CD4-positive, alpha-beta T cell (primary cell): Measurements from ENCODE around the gene JCAD. TPM values are rescaled to one million over a fixed set of nuclear protein-coding genes. Genes with fewer than 3 reads are reported as not detected.

ENCODE experiments used
- ATAC-seq: fragments of 200-7000 bp; cut with Tn5 transposase; one replicate; pipeline ENCODE4 v1.10.0; 2022; ENCODE audit warnings: mild to moderate bottlenecking; ENCODE audit not compliant: poor library complexity
- CTCF ChIA-PET: fragments of 350-600 bp; sonication (Branson Sonifier 250); formaldehyde crosslinking; loops from one replicate; lab custom pipeline; 2021; ENCODE audit warnings: antibody characterized with exemption, inconsistent platforms; lab: Charles Lee
- POLR2A ChIA-PET: fragments of 350-600 bp; sonication (Branson Sonifier 250); formaldehyde crosslinking; loops from one replicate; lab custom pipeline; 2021; ENCODE audit warnings: antibody characterized with exemption, inconsistent platforms; lab: Charles Lee
- DNase-seq, 14 experiments: peaks; one replicate each; pipeline ENCODE4 v3.0.0-alpha.2; 2013 to 2020; ENCODE audit warnings: mixed read lengths in 2 of 14
- H3K27ac ChIP-seq, 2 donors: one replicate each; pipeline versions ENCODE4 v1.5.1 to v1.7.0; 2013; ENCODE audit warnings: low read length in 2 of 2, low read depth in 1 of 2, mild to moderate bottlenecking in 1 of 2
- H3K27me3 ChIP-seq, 2 experiments: 1 replicate in 1 of 2; 2 replicates in 1 of 2; pipeline versions ENCODE4 v1.6.1 to v1.7.0; 2013; ENCODE audit warnings: low read length in 2 of 2, control low read depth in 1 of 2, mild to moderate bottlenecking in 1 of 2, moderate library complexity in 1 of 2; ENCODE audit not compliant: insufficient read depth in 2 of 2, control insufficient read depth in 1 of 2
- H3K36me3 ChIP-seq: one replicate; pipeline ENCODE4 v1.6.1; 2013; ENCODE audit warnings: low read length, control low read depth; ENCODE audit not compliant: insufficient read depth
- H3K4me1 ChIP-seq: one replicate; pipeline ENCODE4 v1.6.1; 2013; ENCODE audit warnings: low read length, control low read depth; ENCODE audit not compliant: insufficient read depth
- H3K4me3 ChIP-seq: one replicate; pipeline ENCODE4 v1.5.1; 2013; ENCODE audit warnings: mild to moderate bottlenecking, low read length, moderate library complexity
- H3K9me3 ChIP-seq, 2 experiments: 1 replicate in 1 of 2; 2 replicates in 1 of 2; pipeline versions ENCODE4 v1.6.1 to v1.7.0; 2013; ENCODE audit warnings: low read length in 2 of 2, mild to moderate bottlenecking in 2 of 2, control low read depth in 1 of 2, moderate library complexity in 1 of 2; ENCODE audit not compliant: control insufficient read depth in 1 of 2, insufficient read depth in 1 of 2
- H3K27ac Mint-ChIP-seq: one replicate; pipeline ENCODE4 v1.8.0; 2020; ENCODE audit warnings: mixed read lengths
- H3K27me3 Mint-ChIP-seq: one replicate; pipeline ENCODE4 v1.8.0; 2021; ENCODE audit warnings: mixed read lengths
- H3K36me3 Mint-ChIP-seq: one replicate; pipeline ENCODE4 v1.8.0; 2021; ENCODE audit warnings: low read depth, mixed read lengths
- H3K4me1 Mint-ChIP-seq: one replicate; pipeline ENCODE4 v1.8.0; 2021; ENCODE audit warnings: low read depth, mixed read lengths
- H3K4me3 Mint-ChIP-seq: one replicate; pipeline ENCODE4 v1.8.0; 2020; ENCODE audit warnings: mild to moderate bottlenecking, mixed read lengths
- H3K9me3 Mint-ChIP-seq: one replicate; pipeline ENCODE4 v1.8.0; 2020; ENCODE audit warnings: mixed read lengths
- intact Hi-C, 2 experiments: fragments of 100-400 bp; cut with DNase I in 1 of 2; cut with micrococcal nuclease in 1 of 2; formaldehyde crosslinking; loops; one replicate each; pipeline versions ENCODE4 v1.15.1 to v1.9.0; 2023 to 2025; cut with DNase I, micrococcal nuclease
- total RNA-seq, 174 experiments: library from RNA in 2 of 174; stranded (reverse) in 2 of 174; gene quantifications; one replicate each; pipeline ENCODE4 v1.2.3 and lab custom pipeline; 2021 to 2026
- TF ChIP-seq, protein P1 (sequence below): fragments of 200-600 bp; IDR thresholded peaks from one replicate; pipeline ENCODE4 v1.8.0; 2022; ENCODE audit warnings: antibody characterized with exemption, mild to moderate bottlenecking

Gene JCAD
- total RNA-seq, 2 experiments from 2014 or later: not detected

DNA sequence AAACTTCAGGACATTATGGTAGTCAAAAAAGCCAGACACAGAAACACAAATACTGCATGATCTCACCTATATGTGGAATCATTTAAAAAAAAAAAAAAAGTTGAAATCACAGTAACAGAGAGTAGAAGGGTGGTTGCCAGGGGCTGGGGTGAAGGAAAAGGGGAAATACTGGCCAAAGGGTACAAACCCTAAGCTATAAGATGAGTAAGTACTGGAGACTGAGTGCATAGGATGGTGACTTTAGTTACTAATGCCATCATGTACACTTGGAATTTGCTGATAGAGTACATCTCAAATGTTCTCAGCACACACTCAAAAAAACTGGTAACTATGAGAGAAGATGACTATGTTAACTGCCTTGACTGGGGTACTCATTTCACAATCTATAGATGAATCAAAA lies 39.9 kb downstream of the JCAD start:
- intact Hi-C loops: no loop called here
- H3K27me3 ChIP-seq: peaks cover 30 to 52% of the 10 kb centered on the region in 2 experiments
- H3K36me3 Mint-ChIP-seq: no peaks in the 10 kb centered on the region
- no peaks in the 10 kb centered on the region for H3K9me3 Mint-ChIP-seq
- no peak overlapping the region for H3K4me3 ChIP-seq
- peaks cover 90% of the 10 kb centered on the region for H3K27me3 Mint-ChIP-seq
- CTCF ChIA-PET: interaction anchor here (0.7 kb wide), 1 partner anchor 245 kb away, joined by 5 read pairs; no protein-coding TSS in a partner anchor
- DNase-seq (no peak), ATAC-seq (no peak)
- no peak overlapping the region for H3K27ac ChIP-seq
- H3K4me3 Mint-ChIP-seq: no peak overlapping the region
- H3K27ac Mint-ChIP-seq: no peak overlapping the region
- TF ChIP-seq, protein P1, sequence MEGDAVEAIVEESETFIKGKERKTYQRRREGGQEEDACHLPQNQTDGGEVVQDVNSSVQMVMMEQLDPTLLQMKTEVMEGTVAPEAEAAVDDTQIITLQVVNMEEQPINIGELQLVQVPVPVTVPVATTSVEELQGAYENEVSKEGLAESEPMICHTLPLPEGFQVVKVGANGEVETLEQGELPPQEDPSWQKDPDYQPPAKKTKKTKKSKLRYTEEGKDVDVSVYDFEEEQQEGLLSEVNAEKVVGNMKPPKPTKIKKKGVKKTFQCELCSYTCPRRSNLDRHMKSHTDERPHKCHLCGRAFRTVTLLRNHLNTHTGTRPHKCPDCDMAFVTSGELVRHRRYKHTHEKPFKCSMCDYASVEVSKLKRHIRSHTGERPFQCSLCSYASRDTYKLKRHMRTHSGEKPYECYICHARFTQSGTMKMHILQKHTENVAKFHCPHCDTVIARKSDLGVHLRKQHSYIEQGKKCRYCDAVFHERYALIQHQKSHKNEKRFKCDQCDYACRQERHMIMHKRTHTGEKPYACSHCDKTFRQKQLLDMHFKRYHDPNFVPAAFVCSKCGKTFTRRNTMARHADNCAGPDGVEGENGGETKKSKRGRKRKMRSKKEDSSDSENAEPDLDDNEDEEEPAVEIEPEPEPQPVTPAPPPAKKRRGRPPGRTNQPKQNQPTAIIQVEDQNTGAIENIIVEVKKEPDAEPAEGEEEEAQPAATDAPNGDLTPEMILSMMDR: no peak
- no peaks in the 10 kb centered on the region for H3K36me3 ChIP-seq
- no peaks in the 10 kb centered on the region for H3K4me1 ChIP-seq
- POLR2A ChIA-PET: no interaction called here
- peaks cover 0 to under 1% of the 10 kb centered on the region in 2 experiments for H3K9me3 ChIP-seq
- H3K4me1 Mint-ChIP-seq: peaks cover 6% of the 10 kb centered on the region

DNA sequence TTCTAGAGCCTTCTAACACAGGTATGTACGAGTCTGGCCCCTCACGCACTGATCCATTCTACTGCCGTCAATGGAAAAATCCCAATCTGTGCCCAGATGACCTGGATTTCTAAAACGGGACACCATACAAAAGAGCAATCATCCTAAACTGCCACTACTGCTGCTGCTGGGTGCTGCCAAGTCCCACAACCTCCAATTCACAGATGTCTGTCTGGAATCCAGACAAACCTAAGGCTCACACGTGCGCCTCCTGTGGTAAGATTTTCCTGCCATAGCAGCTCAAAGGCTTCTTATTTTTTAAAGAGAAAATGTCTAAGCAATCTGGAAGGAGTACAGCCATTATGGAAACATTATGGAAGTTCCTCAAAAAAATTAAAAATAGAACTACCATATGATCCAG lies 40.9 kb downstream of the JCAD start:
- Mint-ChIP-seq H3K36me3 (no peaks in the 10 kb centered on the region), H3K4me3 (no peak overlapping the region), H3K27ac (no peak overlapping the region), H3K27me3 (peaks cover 87% of the 10 kb centered on the region), H3K4me1 (peaks cover 6% of the 10 kb centered on the region), H3K9me3 (no peaks in the 10 kb centered on the region)
- intact Hi-C loops: no loop called here
- DNase-seq (no peak), ATAC-seq (no peak)
- Histone ChIP-seq H3K4me1 (no peaks in the 10 kb centered on the region), H3K4me3 (no peak overlapping the region), H3K36me3 (no peaks in the 10 kb centered on the region), H3K27ac (no peak overlapping the region), H3K9me3 (no peaks in the 10 kb centered on the region), H3K27me3 (peaks cover 30 to 52% of the 10 kb centered on the region in 2 experiments)
- ChIA-PET POLR2A (no interaction called here), CTCF (interaction anchor here (1.0 kb wide), 1 partner anchor 9 kb away, joined by 3 read pairs; no protein-coding TSS in a partner anchor)
- TF ChIP-seq, protein P1: no peak

DNA sequence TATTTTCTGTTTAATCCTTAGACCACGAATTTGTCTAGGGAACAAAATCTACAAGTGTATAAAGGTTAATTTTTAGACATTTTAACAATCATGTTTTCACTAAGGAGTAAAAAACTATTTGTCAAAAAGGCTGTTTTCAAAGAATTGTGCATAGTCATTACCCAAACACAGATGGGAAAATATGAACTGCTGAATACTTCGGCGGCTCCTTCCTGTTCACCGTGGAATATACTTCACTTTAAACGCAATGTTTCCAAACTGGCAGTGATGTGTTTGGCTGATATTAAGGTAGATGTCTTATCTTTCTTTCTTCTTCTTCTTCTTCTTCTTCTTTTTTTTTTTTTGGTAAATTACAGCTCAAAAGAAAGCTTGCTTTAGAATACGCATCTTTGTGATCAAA lies 41.4 kb downstream of the JCAD start:
- H3K36me3 Mint-ChIP-seq: no peaks in the 10 kb centered on the region
- no peaks in the 10 kb centered on the region for H3K9me3 Mint-ChIP-seq
- H3K27ac Mint-ChIP-seq: no peak overlapping the region
- ChIA-PET POLR2A (interaction anchor here (1.3 kb wide), 1 partner anchor 10 kb away, joined by 5 read pairs; no protein-coding TSS in a partner anchor), CTCF (interaction anchor here (0.9 to 1.0 kb wide), 2 partner anchors 9 to 15 kb away, joined by 3 read pairs; no protein-coding TSS in a partner anchor)
- no peaks in the 10 kb centered on the region for H3K4me1 ChIP-seq
- no peak overlapping the region for H3K4me3 ChIP-seq
- peaks cover 87% of the 10 kb centered on the region for H3K27me3 Mint-ChIP-seq
- no peaks in the 10 kb centered on the region for H3K9me3 ChIP-seq
- TF ChIP-seq, protein P1: no peak
- no peak overlapping the region for H3K27ac ChIP-seq
- H3K27me3 ChIP-seq: peaks cover 28 to 52% of the 10 kb centered on the region in 2 experiments
- peaks cover 6% of the 10 kb centered on the region for H3K4me1 Mint-ChIP-seq
- H3K36me3 ChIP-seq: no peaks in the 10 kb centered on the region
- intact Hi-C loops: no loop called here
- no peak for DNase-seq
- no peak overlapping the region for H3K4me3 Mint-ChIP-seq
- ATAC-seq: no peak
